ENCODE data around the gene PPP6C. TPM values are rescaled to one million over a fixed set of nuclear protein-coding genes. Genes with fewer than 3 reads are reported as not detected.

The PPP6C gene
- total RNA-seq, 4 donors from 2014 or later: 19.0 to 43.7 (median 21.2) TPM

GRCh38 chr9:125137200-125137599 is 52.4 kb downstream of the PPP6C start:
- intact Hi-C loops (cut with DNase I; ENCODE audit: low total_unique reads): no loop called here
- H3K36me3 ChIP-seq: no peaks in the 10 kb centered on the region
- TF ChIP-seq CTCF (IDR thresholded peaks at IDR 0.05) (no peak), POLR2A (IDR thresholded peaks at IDR 0.05) (no peak)
- H3K4me3 ChIP-seq: no peak overlapping the region
- H3K4me1 ChIP-seq: no peaks in the 10 kb centered on the region
- DNase-seq: no peak
- no peaks in the 10 kb centered on the region for H3K27me3 ChIP-seq
- H3K9me3 ChIP-seq: no peaks in the 10 kb centered on the region
- no peak overlapping the region for H3K27ac ChIP-seq

DNA sequence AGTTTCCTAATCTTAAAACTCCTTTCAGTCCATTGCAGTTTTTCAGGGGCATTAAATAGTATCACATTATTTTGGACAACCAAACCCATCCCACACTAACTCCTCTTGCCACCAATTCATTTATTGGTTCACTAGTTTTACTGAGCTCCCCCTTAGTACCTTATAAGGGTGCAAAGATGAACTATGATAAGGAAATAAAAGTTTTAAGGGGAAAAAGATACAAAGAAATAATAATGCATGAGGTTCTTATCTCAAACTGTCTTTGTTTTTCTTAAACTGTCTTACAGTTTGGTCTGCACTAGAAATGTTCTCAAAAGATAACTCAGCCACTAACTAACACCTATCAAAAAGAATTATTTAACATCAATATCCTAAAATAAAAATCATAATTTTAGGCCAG is 54.6 kb downstream of the PPP6C start:
- no peak for DNase-seq
- Histone ChIP-seq H3K27ac (no peak overlapping the region), H3K36me3 (no peaks in the 10 kb centered on the region), H3K27me3 (no peaks in the 10 kb centered on the region), H3K9me3 (no peaks in the 10 kb centered on the region), H3K4me1 (no peaks in the 10 kb centered on the region), H3K4me3 (no peak overlapping the region)
- TF ChIP-seq CTCF (IDR thresholded peaks at IDR 0.05) (no peak), POLR2A (IDR thresholded peaks at IDR 0.05) (no peak)
- intact Hi-C loops (cut with DNase I; ENCODE audit: low total_unique reads): no loop called here

DNA sequence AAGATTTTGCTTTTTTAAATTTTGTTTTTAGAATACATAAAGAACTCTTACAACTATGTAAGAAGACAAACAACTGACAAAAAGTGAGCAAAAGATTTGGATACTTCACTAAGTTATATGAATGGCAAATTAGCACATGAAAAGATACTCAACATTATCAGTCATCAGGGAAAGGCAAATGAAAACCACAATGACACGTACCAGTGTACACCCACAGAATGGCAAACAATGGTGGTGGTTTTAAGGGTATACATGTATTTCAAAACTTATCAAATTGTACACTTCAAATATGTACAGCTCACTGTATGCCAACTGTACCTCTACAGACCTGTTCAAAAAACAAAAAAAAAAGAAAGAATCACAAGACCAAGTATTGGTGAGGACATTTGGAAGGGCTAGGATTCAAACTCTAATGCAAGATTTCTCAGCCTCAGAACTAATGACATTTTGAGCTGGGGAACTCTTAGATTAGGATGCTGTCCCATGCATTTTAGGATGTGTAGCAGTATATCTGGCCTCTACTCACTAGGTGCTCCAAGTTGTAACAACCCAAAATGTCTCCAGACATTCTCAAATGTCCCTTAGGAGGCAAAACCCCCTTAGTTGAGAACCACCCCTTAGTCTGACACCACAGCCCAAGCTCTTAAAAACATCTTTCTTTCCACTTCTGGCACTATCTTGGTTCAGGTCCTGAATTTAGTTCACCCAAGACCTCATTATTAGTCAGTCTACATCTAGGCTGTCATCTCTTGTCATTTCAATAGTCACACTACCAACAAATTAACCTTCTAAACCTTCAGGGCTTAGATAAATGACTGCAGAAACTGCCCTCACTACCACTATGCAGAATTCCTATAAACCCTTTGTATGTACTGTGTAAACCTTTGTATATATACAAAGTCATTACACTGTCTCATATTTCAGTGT is 55.9 kb downstream of the PPP6C start:
- no peaks in the 10 kb centered on the region for H3K9me3 ChIP-seq
- H3K4me1 ChIP-seq: no peaks in the 10 kb centered on the region
- no peak overlapping the region for H3K27ac ChIP-seq
- H3K27me3 ChIP-seq: no peaks in the 10 kb centered on the region
- intact Hi-C loops (cut with DNase I; ENCODE audit: low total_unique reads): no loop called here
- no peak for TF ChIP-seq CTCF (IDR thresholded peaks at IDR 0.05)
- TF ChIP-seq POLR2A (IDR thresholded peaks at IDR 0.05): no peak
- H3K4me3 ChIP-seq: no peak overlapping the region
- no peak for DNase-seq
- H3K36me3 ChIP-seq: no peaks in the 10 kb centered on the region

DNA sequence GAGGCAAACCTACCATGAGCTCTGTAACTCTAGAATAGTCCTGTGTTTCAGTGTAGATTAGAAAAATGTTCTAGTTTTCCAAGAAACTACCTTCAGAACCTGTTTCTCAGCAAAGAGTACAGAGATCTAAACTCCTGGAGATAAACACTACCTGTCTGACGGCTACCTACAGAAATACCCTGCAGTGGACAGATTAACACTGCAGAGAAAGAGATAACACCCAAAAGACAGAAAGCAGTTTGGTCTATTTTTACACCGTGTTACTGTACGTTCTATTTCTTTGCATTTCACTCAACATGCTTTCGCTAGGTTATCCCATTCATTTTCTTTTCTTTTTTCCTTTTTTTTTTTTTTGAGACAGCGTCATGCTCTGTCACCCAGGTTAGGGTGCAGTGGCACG is 57.8 kb downstream of the PPP6C start:
- intact Hi-C loops (cut with DNase I; ENCODE audit: low total_unique reads): no loop called here
- H3K4me1 ChIP-seq: no peaks in the 10 kb centered on the region

More for the DNA sequence above, 57.8 kb downstream of the PPP6C start:
- Histone ChIP-seq H3K9me3 (no peaks in the 10 kb centered on the region), H3K27me3 (no peaks in the 10 kb centered on the region), H3K27ac (no peak overlapping the region), H3K4me3 (no peak overlapping the region), H3K36me3 (no peaks in the 10 kb centered on the region)
- no peak for DNase-seq
- TF ChIP-seq POLR2A (IDR thresholded peaks at IDR 0.05) (no peak), CTCF (IDR thresholded peaks at IDR 0.05) (no peak)
